Liver (tissue), 9 donors: ENCODE results near the gene FARS2. TPM values are rescaled to one million over a fixed set of nuclear protein-coding genes. Genes with fewer than 3 reads are reported as not detected.

ENCODE experiments used
- DNase-seq: peaks from one replicate; pipeline ENCODE4 v3.0.0-alpha.2; 2017; ENCODE audit warnings: low spot score
- H3K27ac ChIP-seq, 2 donors: one replicate each; pipeline ENCODE4 v1.7.0; 2013; ENCODE audit warnings: inconsistent platforms in 2 of 2, low read length in 2 of 2, control low read depth in 1 of 2, low read depth in 1 of 2, mild to moderate bottlenecking in 1 of 2
- H3K27me3 ChIP-seq, 4 donors: one replicate each; pipeline versions ENCODE4 v1.6.1 to v1.7.0; 2013; ENCODE audit warnings: low read length in 3 of 4, inconsistent platforms in 1 of 4, mild to moderate bottlenecking in 1 of 4, moderate library complexity in 1 of 4; ENCODE audit not compliant: control insufficient read depth in 4 of 4, insufficient read depth in 4 of 4
- H3K36me3 ChIP-seq, 4 donors: one replicate each; pipeline versions ENCODE4 v1.6.1 to v1.7.0; 2013; ENCODE audit warnings: low read length in 3 of 4, mild to moderate bottlenecking in 3 of 4, low read depth in 1 of 4, moderate library complexity in 1 of 4; ENCODE audit not compliant: control insufficient read depth in 4 of 4, insufficient read depth in 3 of 4
- H3K4me1 ChIP-seq, 4 donors: one replicate each; pipeline versions ENCODE4 v1.6.1 to v1.7.0; 2013; ENCODE audit warnings: low read length in 3 of 4, mild to moderate bottlenecking in 3 of 4, moderate library complexity in 1 of 4; ENCODE audit not compliant: control insufficient read depth in 4 of 4, insufficient read depth in 4 of 4
- H3K4me3 ChIP-seq, 3 donors: one replicate each; pipeline versions ENCODE4 v1.6.1 to v1.7.0; 2013; ENCODE audit warnings: low read length in 3 of 3, control low read depth in 1 of 3, low read depth in 1 of 3, mild to moderate bottlenecking in 1 of 3
- H3K9ac ChIP-seq, 2 donors: one replicate each; pipeline ENCODE4 v1.7.0; 2013; ENCODE audit warnings: low read length in 2 of 2, mild to moderate bottlenecking in 2 of 2, moderate library complexity in 2 of 2, control low read depth in 1 of 2, low read depth in 1 of 2
- H3K9me3 ChIP-seq, 4 donors: one replicate each; pipeline versions ENCODE4 v1.6.1 to v1.7.0; 2013; ENCODE audit warnings: low read length in 3 of 4; ENCODE audit not compliant: control insufficient read depth in 4 of 4
- EGR1 ChIP-seq, 2 donors: IDR thresholded peaks; 2 replicates each; pipeline ENCODE4 v1.6.1; 2016 to 2018; ENCODE audit warnings: antibody characterized with exemption in 2 of 2, low read depth in 2 of 2
- FOXA1 ChIP-seq: IDR thresholded peaks from 2 replicates; pipeline ENCODE4 v1.6.1; 2016; ENCODE audit warnings: antibody characterized with exemption
- FOXA2 ChIP-seq: IDR thresholded peaks from 2 replicates; pipeline ENCODE4 v1.6.1; 2016; ENCODE audit warnings: antibody characterized with exemption
- GABPA ChIP-seq, 2 donors: IDR thresholded peaks in 1 of 2; conservative IDR thresholded peaks in 1 of 2; 2 replicates each; pipeline ENCODE4 v1.6.1; 2016; ENCODE audit warnings: antibody characterized with exemption in 2 of 2, mild to moderate bottlenecking in 1 of 2, moderate library complexity in 1 of 2
- HNF4A ChIP-seq, 2 donors: conservative IDR thresholded peaks; 2 replicates each; pipeline ENCODE4 v1.6.1; 2016; ENCODE audit warnings: antibody characterized with exemption in 2 of 2, mild to moderate bottlenecking in 2 of 2
- HNF4G ChIP-seq: IDR thresholded peaks from 2 replicates; pipeline ENCODE4 v1.6.1; 2016; ENCODE audit warnings: antibody characterized with exemption
- JUND ChIP-seq, 2 donors: IDR thresholded peaks; 2 replicates each; pipeline ENCODE4 v1.6.1; 2016; ENCODE audit warnings: antibody characterized with exemption in 2 of 2
- NR2F2 ChIP-seq: IDR thresholded peaks from 2 replicates; pipeline ENCODE4 v1.6.1; 2016; ENCODE audit warnings: antibody characterized with exemption
- RAD21 ChIP-seq, 2 donors: IDR thresholded peaks; 2 replicates each; pipeline ENCODE4 v1.6.1; 2016; ENCODE audit warnings: antibody characterized with exemption in 2 of 2, mild to moderate bottlenecking in 2 of 2
- RXRA ChIP-seq, 2 donors: IDR thresholded peaks; 2 replicates each; pipeline ENCODE4 v1.6.1; 2017 to 2018; ENCODE audit warnings: antibody characterized with exemption in 2 of 2, mild to moderate bottlenecking in 1 of 2
- SP1 ChIP-seq: IDR thresholded peaks from 2 replicates; pipeline ENCODE4 v1.6.1; 2018; ENCODE audit warnings: antibody characterized with exemption, mild to moderate bottlenecking
- TAF1 ChIP-seq: conservative IDR thresholded peaks from 2 replicates; pipeline ENCODE4 v1.6.1; 2016; ENCODE audit warnings: antibody characterized with exemption, mild to moderate bottlenecking
- YY1 ChIP-seq: IDR thresholded peaks from 2 replicates; pipeline ENCODE4 v1.6.1; 2016; ENCODE audit warnings: antibody characterized with exemption, mild to moderate bottlenecking
- WGBS: extraction: QIAGEN DNeasy Blood & Tissue Kit; methylation state at CpG from one replicate; pipeline ENCODE4 v1.1.7; 2013; 5-methylcytosine and 5-hydroxymethylcytosine counted together
- polyA plus RNA-seq, 2 donors: library from polyadenylated mRNA; stranded (reverse) in 1 of 2; unstranded in 1 of 2; fragments of 200-250 nt in 1 of 2; fragments of >200 nt in 1 of 2; fragmentation: Nextera tagmentation in 1 of 2; extraction: Ambion mirVana in 1 of 2; gene quantifications; one replicate each; pipeline versions ENCODE4 v1.2.1 to v1.2.3, GENCODE V29; 2013 to 2015
- total RNA-seq, 2 donors: library from RNA; depleted of rRNA; stranded (reverse); fragments of >200 nt; gene quantifications; one replicate each; pipeline ENCODE4 v1.2.3, GENCODE V29; 2014
- TF ChIP-seq, protein P1 (sequence below): fragments of 150-350 bp; IDR thresholded peaks from 2 replicates; pipeline ENCODE4 v1.5.1; 2017; ENCODE audit warnings: improper control_type of control experiment, low read depth, low read length; ENCODE audit not compliant: missing input control
- TF ChIP-seq, protein P2 (sequence below): IDR thresholded peaks from 2 replicates; pipeline ENCODE4 v1.6.1; 2016; ENCODE audit warnings: antibody characterized with exemption
- TF ChIP-seq, protein P3 (sequence below): IDR thresholded peaks from 2 replicates; pipeline ENCODE4 v1.6.1; 2016; ENCODE audit warnings: antibody characterized with exemption
- TF ChIP-seq, protein P4 (sequence below): IDR thresholded peaks from 2 replicates; pipeline ENCODE4 v1.6.1; 2016; ENCODE audit warnings: antibody characterized with exemption, mild to moderate bottlenecking
- TF ChIP-seq, protein P5 (sequence below): IDR thresholded peaks from 2 replicates; pipeline ENCODE4 v1.6.1; 2016; ENCODE audit warnings: antibody characterized with exemption
- donor health status: healthy.
- donor health status: healthy.
- donor health status: healthy.
- donor health status: healthy.
- donor health status: healthy.

The FARS2 gene
- total and polyA plus RNA-seq, 4 donors, result 7.8 to 25.9 (median 11.2) TPM

DNA sequence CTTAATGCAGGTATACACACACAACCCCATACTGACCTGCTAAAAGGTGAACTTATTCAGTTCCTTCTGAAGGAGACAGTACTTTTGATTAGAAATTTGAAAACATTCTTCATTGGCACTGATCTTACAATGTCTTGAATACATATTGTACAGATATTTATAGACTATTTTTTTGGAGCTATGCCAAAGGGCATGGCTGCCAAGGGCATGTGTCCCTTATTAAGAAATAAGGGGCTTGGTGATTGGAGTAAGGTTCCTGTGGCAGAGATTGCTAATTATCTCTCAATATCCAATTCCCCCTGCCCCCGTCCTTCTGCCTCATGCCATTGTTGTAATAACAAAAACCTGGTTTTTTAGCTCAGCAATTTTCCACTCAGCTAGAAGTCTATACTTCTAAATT lies 355.9 kb downstream of the FARS2 start:
- H3K4me3 ChIP-seq, result no peak overlapping the region
- no peak overlapping the region for H3K9ac ChIP-seq
- no peaks in the 10 kb centered on the region for H3K4me1 ChIP-seq
- no peaks in the 10 kb centered on the region for H3K9me3 ChIP-seq
- no peaks in the 10 kb centered on the region for H3K27me3 ChIP-seq
- no peak overlapping the region for H3K27ac ChIP-seq
- TF ChIP-seq, protein P1, sequence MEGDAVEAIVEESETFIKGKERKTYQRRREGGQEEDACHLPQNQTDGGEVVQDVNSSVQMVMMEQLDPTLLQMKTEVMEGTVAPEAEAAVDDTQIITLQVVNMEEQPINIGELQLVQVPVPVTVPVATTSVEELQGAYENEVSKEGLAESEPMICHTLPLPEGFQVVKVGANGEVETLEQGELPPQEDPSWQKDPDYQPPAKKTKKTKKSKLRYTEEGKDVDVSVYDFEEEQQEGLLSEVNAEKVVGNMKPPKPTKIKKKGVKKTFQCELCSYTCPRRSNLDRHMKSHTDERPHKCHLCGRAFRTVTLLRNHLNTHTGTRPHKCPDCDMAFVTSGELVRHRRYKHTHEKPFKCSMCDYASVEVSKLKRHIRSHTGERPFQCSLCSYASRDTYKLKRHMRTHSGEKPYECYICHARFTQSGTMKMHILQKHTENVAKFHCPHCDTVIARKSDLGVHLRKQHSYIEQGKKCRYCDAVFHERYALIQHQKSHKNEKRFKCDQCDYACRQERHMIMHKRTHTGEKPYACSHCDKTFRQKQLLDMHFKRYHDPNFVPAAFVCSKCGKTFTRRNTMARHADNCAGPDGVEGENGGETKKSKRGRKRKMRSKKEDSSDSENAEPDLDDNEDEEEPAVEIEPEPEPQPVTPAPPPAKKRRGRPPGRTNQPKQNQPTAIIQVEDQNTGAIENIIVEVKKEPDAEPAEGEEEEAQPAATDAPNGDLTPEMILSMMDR, result no peak
- TF ChIP-seq FOXA2 (no peak), TAF1 (no peak), RXRA (IDR thresholded peaks at IDR 0.05) (no peak), EGR1 (IDR thresholded peaks at IDR 0.05; ENCODE audit: low read depth in 2 of 2) (no peak), HNF4G (no peak), HNF4A (conservative IDR thresholded peaks at IDR 0.05) (no peak), FOXA1 (no peak), RAD21 (IDR thresholded peaks at IDR 0.05) (no peak), SP1 (no peak), JUND (IDR thresholded peaks at IDR 0.05) (no peak), NR2F2 (no peak), GABPA (IDR thresholded peaks at IDR 0.05 in 1 of 2, conservative IDR thresholded peaks at IDR 0.05 in 1 of 2) (no peak), YY1 (no peak)
- TF ChIP-seq, protein P2, sequence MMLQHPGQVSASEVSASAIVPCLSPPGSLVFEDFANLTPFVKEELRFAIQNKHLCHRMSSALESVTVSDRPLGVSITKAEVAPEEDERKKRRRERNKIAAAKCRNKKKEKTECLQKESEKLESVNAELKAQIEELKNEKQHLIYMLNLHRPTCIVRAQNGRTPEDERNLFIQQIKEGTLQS, result no peak
- TF ChIP-seq, protein P3, sequence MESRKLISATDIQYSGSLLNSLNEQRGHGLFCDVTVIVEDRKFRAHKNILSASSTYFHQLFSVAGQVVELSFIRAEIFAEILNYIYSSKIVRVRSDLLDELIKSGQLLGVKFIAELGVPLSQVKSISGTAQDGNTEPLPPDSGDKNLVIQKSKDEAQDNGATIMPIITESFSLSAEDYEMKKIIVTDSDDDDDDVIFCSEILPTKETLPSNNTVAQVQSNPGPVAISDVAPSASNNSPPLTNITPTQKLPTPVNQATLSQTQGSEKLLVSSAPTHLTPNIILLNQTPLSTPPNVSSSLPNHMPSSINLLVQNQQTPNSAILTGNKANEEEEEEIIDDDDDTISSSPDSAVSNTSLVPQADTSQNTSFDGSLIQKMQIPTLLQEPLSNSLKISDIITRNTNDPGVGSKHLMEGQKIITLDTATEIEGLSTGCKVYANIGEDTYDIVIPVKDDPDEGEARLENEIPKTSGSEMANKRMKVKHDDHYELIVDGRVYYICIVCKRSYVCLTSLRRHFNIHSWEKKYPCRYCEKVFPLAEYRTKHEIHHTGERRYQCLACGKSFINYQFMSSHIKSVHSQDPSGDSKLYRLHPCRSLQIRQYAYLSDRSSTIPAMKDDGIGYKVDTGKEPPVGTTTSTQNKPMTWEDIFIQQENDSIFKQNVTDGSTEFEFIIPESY, result no peak
- TF ChIP-seq, protein P4, sequence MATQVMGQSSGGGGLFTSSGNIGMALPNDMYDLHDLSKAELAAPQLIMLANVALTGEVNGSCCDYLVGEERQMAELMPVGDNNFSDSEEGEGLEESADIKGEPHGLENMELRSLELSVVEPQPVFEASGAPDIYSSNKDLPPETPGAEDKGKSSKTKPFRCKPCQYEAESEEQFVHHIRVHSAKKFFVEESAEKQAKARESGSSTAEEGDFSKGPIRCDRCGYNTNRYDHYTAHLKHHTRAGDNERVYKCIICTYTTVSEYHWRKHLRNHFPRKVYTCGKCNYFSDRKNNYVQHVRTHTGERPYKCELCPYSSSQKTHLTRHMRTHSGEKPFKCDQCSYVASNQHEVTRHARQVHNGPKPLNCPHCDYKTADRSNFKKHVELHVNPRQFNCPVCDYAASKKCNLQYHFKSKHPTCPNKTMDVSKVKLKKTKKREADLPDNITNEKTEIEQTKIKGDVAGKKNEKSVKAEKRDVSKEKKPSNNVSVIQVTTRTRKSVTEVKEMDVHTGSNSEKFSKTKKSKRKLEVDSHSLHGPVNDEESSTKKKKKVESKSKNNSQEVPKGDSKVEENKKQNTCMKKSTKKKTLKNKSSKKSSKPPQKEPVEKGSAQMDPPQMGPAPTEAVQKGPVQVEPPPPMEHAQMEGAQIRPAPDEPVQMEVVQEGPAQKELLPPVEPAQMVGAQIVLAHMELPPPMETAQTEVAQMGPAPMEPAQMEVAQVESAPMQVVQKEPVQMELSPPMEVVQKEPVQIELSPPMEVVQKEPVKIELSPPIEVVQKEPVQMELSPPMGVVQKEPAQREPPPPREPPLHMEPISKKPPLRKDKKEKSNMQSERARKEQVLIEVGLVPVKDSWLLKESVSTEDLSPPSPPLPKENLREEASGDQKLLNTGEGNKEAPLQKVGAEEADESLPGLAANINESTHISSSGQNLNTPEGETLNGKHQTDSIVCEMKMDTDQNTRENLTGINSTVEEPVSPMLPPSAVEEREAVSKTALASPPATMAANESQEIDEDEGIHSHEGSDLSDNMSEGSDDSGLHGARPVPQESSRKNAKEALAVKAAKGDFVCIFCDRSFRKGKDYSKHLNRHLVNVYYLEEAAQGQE, result no peak
- TF ChIP-seq, protein P5, sequence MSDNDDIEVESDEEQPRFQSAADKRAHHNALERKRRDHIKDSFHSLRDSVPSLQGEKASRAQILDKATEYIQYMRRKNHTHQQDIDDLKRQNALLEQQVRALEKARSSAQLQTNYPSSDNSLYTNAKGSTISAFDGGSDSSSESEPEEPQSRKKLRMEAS, result no peak
- no peak for DNase-seq
- 97% methylated on average over 1 of the region's 1 CpG for WGBS
- H3K36me3 ChIP-seq, result peaks cover 0 to 3% (median 0%) of the 10 kb centered on the region in 4 donors
